ENCODE results near the gene PPARD. TPM values are rescaled to one million over a fixed set of nuclear protein-coding genes. Genes with fewer than 3 reads are reported as not detected.

Gene PPARD
- total and polyA plus RNA-seq, 8 donors = 2.6 to 34.6 (median 17.9) TPM

GRCh38 chr6:35410131-35410530 lies 67.8 kb downstream of the PPARD start:
- H3K36me3 ChIP-seq = peaks cover 21 to 51% (median 48%) of the 10 kb centered on the region in 4 donors
- H3K9me3 ChIP-seq = no peaks in the 10 kb centered on the region
- no peak overlapping the region for H3K4me3 ChIP-seq
- intact Hi-C loops (cut with DNase I; ENCODE audit: low total_unique reads) = no loop called here
- no peak overlapping the region for H3K27ac ChIP-seq
- peaks cover 8 to 17% (median 10%) of the 10 kb centered on the region in 4 donors for H3K4me1 ChIP-seq
- TF ChIP-seq POLR2A (IDR thresholded peaks at IDR 0.05) (no peak), CTCF (IDR thresholded peaks at IDR 0.05) (no peak), EP300 (IDR thresholded peaks at IDR 0.05) (no peak), POLR2AphosphoS5 (IDR thresholded peaks at IDR 0.05) (no peak)
- WGBS, 5 donors = 62 to 72% (median 63%) methylated on average over 3 of the region's 3 CpGs
- no peaks in the 10 kb centered on the region for H3K27me3 ChIP-seq
- DNase-seq = no peak

- H3K27ac ChIP-seq = no peak overlapping the region
- no peak overlapping the region for H3K4me3 ChIP-seq
- no peaks in the 10 kb centered on the region for H3K9me3 ChIP-seq
- DNase-seq = no peak
- WGBS, 5 donors = 70 to 86% (median 76%) methylated on average over 9 of the region's 9 CpGs
- H3K36me3 ChIP-seq = peaks cover 21 to 52% (median 49%) of the 10 kb centered on the region in 4 donors
- intact Hi-C loops (cut with DNase I; ENCODE audit: low total_unique reads) = no loop called here
- TF ChIP-seq POLR2AphosphoS5 (IDR thresholded peaks at IDR 0.05) (no peak), EP300 (IDR thresholded peaks at IDR 0.05) (no peak), POLR2A (IDR thresholded peaks at IDR 0.05) (no peak), CTCF (IDR thresholded peaks at IDR 0.05) (no peak)
- H3K27me3 ChIP-seq = no peaks in the 10 kb centered on the region
- peaks cover 12 to 22% (median 17%) of the 10 kb centered on the region in 4 donors for H3K4me1 ChIP-seq
Observed at GRCh38 chr6:35411066-35411465, 68.7 kb downstream of the PPARD start.

- WGBS, 5 donors = 90 to 97% (median 93%) methylated on average over 8 of the region's 8 CpGs
- intact Hi-C loops (cut with DNase I; ENCODE audit: low total_unique reads) = no loop called here
- no peak for DNase-seq
Observed at GRCh38 chr6:35412102-35412501, 69.7 kb downstream of the PPARD start.

GRCh38 chr6:35413911-35414310 lies 71.6 kb downstream of the PPARD start:
- Histone ChIP-seq H3K27me3 (no peaks in the 10 kb centered on the region), H3K4me1 (peaks cover 12 to 39% (median 17%) of the 10 kb centered on the region in 4 donors), H3K9me3 (no peaks in the 10 kb centered on the region), H3K4me3 (no peak overlapping the region), H3K27ac (no peak overlapping the region), H3K36me3 (peaks cover 24 to 76% (median 70%) of the 10 kb centered on the region in 4 donors)
- intact Hi-C loops (cut with DNase I; ENCODE audit: low total_unique reads) = no loop called here
- no peak for DNase-seq
- WGBS, 5 donors = 87 to 94% (median 90%) methylated on average over 6 of the region's 6 CpGs
- no peak for TF ChIP-seq POLR2AphosphoS5 (IDR thresholded peaks at IDR 0.05)
- no peak for TF ChIP-seq EP300 (IDR thresholded peaks at IDR 0.05)

More at GRCh38 chr6:35412102-35412501, 69.7 kb downstream of the PPARD start:
- Histone ChIP-seq H3K27ac (no peak overlapping the region), H3K9me3 (no peaks in the 10 kb centered on the region), H3K4me3 (no peak overlapping the region), H3K36me3 (peaks cover 22 to 59% (median 52%) of the 10 kb centered on the region in 4 donors), H3K4me1 (peaks cover 12 to 30% (median 17%) of the 10 kb centered on the region in 4 donors), H3K27me3 (no peaks in the 10 kb centered on the region)
- TF ChIP-seq EP300 (IDR thresholded peaks at IDR 0.05) (no peak), CTCF (IDR thresholded peaks at IDR 0.05) (no peak), POLR2A (IDR thresholded peaks at IDR 0.05) (no peak), POLR2AphosphoS5 (IDR thresholded peaks at IDR 0.05) (no peak)
